NCI-H82 (cell line): ENCODE results near the gene FXYD2.

ENCODE experiments used
- DNase-seq: peaks from one replicate; lab custom pipeline; 2025; lab: John Stamatoyannopoulos, UW

The FXYD2 gene

DNA sequence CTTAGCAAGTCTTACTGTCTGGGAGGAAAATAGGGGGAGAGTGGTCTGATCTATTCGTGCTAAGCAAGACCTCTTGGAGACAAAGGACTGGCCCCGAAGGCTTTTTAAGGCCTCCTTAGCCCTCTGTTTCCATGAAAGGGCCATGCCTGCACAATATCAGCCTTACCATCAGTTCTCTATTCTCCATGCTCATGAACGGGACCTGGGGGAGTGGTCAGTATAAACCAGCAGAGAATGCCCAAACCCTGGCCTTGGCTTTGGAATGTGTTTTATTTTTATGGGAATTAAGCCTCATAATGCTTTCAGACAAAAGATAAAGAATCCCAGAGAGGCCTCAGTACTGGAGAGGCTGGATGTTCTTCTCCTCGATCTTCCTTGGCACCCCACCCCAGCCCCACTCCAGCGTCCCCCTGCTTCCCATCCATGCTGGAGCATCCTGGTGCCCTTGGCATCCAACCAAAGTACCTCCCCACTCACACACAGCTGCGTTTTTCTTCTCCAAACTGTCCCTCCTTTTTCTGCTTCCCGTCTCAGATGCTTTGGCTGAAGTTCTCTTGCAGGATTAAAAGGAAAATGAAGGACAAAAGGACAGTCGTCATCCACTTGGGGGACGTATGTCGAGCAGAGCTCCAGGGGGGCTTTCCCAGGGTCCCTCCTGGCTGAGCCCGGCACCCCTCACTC, 33.3 kb upstream of the FXYD2 start:
- no peak for DNase-seq

DNA sequence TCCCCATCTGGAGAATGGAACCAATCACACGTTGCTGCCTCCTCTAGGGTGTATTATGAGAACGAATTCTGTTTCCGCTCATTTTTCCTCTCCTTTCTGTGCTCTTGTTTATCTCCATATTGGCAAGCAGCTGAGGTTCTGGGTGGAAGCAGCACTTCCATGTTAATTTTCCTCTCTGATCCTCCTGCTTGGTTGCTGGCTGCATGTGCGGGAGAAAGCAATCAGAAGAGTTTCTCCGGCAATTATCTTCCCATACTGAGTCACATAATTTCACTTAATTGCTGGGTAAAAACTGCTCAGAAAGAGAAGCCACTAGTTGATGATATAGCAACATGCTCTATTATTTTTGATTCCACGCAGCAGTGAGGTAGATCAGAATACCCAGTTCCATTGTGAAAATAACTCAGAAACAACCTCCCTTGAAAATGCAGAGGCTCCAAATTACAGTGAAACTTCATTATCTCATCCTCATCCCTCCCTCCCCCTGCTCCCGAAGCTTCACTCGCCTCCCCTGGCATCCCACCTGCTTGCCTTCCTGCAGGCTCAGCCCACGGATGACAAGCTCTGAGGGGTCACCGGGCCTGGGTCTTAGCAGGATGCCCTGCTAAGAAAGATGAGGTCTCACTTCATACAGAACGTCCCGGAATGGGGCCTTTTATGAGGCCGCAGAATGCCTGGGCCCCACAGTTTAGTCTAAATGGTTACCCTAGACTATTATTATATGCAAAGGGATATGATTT, 31.5 kb upstream of the FXYD2 start:
- DNase-seq = no peak

DNA sequence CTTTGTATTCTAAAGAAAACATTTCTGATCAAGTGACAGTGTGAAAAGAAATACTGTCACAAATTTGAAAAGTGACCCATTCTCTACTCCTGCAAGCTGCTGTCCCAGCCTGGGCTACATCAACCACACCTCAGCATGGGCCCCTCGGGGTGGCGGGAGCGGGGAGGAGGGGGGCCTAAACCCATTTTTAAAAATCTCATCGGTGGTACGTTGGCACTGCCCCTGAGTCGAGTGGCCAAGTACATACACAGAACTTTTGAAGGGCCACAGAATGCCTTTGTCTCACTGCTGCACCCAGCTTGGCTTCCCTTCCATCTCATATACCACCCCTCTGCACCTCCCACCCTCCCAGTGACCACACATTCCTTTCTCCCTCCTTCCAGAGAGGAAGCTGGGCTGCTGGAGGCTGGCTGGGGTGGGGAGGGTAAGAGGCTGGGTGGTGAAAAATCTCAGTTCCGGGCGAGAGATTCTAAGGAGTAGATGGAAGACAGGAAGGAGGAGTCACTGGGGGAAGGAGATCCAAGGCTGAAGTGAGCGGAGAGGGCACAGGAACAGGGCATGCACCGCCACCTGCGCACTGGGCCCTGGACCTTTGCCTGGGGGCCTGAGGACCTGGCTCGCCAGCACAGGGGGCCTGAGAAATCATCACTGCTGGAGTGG, 30.8 kb upstream of the FXYD2 start:
- no peak for DNase-seq

DNA sequence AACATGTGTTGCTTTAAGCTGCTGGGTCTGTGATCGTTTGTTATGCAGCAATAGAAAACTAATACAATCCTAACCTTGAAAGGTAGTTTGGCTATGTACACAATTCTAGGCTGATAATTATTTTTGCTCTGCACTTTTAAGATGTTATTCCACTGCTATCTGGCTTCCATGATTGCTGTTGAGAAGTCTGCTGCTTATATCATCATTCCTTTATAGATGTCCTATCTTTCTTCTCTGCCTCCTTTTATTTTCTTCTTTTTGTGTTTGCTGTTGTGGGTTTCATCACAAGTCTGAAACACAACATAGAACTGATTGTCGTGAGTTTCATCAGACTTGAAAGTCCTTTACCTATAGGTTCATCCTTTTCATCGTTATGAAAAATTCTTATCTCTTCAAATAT, 27.8 kb upstream of the FXYD2 start:
- no peak for DNase-seq

DNA sequence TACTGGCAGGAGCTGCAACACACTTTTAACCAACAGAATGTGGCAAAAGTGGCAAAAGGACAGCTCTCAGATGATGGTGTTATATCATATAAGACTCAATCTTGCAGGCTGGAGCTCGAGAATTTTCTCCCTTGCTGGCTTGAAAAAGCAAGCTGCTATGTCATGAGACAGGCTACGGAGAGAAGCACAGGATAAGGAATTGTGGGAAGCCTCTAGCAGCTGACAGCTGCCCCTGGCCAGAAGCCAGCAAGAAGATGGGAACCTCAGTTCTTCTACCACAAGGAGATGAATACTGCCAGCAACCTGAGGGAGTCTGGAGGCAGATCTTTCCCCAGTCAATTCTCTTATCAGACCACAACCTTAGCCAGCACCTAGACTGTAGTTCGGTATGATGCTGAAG, 27.3 kb upstream of the FXYD2 start:
- DNase-seq = no peak

DNA sequence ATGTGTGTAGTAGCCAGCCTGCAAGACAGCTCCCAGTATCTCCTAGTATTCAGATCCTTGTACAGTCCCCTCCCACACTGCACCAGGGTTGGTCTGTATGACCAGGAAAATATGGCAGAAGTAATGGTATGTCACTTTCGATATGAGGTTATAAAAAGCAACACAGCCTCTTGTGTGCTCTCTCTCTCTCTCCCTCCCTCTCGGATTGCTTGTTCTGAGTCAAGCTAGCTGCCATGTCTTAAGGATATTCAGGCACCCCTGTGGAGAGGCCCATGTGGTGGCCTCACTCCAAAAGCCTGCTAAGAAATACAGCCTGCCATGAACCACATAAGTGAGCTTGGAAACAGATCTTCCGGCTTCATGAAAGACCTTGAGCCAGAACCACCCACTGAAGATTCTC, 26.6 kb upstream of the FXYD2 start:
- no peak for DNase-seq

DNA sequence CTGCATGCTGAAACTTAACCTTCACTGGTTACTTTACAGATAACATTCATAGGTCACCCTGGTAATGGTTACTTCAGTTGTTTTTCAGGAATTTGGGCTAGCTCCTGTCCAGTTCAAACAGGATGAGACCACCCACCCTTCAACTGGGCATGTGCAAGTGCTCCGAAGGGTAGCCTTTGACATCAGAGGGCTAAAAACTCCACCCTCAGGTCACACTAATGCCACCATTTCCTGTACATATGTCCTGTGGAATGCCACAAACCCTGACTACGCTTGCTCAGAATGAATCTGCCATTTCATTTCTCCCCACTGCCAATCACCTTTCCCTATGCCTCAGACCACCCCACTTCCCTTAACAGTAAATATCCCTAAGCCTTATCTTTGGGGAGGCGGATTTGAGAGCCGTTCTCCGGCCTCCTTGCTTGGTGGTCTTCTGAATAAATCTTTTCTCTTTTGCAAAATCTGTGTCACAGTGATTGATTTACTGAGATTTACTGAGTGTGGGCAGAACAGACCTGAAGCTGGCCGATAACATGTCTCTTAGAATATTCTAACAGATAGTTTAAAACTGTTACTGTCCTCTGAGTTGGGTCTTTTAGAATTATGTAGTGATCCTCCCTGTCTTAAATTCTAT, 25.4 kb upstream of the FXYD2 start:
- DNase-seq = no peak

DNA sequence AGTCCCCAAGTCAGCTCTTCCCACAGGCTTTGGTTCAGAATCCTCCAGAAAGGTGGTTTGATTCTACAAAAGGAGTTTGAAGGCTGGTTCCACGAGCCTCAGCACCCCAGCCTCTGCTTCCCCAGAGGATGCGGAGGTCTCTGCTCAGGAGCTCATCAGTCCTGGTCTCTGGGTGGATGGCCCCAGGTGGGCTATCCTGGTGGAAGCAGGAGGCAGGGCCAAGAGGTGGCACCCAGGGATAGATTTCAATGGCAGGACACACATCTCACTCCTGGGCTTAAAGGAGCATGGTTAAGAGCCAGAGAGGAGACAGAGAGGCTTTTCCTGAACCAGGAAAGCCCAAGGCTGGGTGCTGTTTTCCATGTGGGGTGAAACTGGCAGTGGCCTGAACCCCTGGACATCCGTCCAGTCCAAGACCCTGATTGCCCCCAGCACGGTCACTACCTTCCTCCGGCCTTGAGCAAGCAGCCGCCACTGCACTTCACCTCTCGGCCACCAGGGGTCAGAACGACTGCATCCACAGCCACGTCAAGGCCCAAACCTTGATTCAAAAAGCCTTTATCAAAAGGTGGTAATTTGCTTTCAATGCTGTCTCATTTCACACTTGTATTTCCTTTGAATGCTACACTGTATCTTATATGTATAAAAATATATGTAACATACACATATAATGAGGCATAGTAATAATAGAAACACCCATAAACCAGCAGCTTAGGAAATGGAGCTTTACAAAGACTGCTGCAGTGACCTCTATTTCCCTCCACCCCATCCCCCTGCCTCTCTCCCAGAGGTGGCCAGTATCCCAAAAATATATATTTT, 19.3 kb upstream of the FXYD2 start:
- DNase-seq = peak; percentile 63

DNA sequence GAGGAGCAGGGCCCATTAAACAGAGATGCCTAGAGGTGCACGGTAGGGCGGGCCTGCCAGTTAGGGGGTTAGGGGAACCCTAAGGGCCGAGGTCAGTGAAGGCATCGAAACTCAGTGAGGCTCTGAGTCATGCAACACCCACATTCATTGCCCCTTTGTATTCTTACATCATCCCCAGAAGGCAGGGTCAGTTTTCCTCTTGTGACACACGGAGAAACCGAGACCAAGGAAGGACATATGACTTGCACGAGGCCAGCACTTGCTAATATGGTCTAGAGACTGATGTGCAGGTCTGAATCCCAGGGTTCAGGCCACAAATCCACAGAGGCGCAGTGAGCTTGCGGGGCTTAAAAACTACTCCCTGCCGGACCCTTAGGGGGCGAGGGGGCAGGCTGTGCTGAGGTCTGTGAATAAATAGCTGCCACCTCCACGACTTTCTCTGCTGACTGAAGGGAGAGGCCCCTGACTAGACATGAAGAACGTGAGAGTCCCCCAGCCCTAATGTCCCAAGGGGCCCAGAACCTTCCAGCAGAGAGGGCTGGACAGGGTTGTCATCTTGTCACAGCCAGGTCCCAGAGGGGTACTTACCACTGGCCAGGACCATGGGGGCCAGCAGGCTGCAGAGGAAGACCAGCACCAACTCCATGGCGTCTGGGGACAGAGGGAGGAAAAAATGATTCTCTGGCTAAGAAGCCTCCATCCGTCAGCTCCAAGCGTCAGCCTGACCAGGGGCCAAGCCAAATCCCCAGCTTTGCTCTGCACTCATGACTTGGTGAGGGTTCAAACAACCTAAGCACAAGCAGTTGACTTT, 17.8 kb upstream of the FXYD2 start:
- DNase-seq = no peak

DNA sequence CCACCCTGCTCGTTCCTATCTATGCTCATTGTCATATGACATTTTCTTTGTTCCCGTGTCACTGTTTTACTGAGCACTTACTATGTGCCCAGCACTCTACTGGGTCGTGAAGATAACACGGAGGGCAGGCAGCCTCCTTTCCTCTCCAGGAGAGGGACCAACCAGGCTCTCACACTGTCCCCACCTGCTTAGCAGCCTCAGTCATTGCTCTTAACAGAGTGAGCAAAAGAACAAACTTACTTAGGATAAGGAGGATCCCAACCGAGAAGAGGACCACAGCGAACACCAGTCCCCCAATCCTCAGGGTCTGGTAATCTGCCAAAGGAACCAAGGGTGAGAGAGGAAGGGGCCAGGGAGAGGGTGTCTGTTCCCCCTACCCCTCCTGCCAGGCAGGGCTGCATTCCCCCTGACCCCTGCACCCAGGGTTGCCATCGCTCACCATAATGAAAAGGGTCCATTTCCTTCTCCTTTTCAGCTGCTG, 17.0 kb upstream of the FXYD2 start:
- DNase-seq = no peak

DNA sequence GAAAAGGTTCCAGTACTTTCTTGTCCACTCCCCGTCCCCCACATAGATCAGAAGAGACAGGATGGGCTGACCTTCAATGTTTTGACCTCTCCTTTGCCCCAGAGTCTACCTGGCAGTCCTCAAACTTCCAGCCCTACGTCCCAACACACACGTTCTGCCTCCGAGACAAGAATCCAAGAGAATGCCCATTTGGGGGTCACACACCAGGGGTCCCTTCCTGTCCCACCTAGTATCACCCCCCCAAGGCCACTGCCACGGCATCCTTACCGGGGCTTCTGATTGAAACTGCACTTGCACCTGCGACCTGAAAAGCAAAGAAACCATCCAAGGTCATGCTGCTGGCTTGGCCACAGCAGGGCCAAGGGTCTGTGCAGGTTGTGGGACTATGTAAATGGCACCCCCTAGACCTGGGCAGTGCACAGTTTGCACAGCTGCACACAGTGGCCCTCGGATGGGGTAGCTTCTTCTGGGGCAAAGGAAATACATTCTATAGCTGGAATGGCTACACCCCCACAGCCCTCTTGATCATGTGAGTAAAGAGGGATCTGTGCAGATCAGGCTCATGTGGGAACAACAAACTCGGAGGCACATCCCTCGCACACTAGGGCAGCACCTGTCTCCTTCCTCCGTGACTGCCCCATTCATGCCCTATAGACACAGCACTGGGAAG, 16.5 kb upstream of the FXYD2 start:
- no peak for DNase-seq

DNA sequence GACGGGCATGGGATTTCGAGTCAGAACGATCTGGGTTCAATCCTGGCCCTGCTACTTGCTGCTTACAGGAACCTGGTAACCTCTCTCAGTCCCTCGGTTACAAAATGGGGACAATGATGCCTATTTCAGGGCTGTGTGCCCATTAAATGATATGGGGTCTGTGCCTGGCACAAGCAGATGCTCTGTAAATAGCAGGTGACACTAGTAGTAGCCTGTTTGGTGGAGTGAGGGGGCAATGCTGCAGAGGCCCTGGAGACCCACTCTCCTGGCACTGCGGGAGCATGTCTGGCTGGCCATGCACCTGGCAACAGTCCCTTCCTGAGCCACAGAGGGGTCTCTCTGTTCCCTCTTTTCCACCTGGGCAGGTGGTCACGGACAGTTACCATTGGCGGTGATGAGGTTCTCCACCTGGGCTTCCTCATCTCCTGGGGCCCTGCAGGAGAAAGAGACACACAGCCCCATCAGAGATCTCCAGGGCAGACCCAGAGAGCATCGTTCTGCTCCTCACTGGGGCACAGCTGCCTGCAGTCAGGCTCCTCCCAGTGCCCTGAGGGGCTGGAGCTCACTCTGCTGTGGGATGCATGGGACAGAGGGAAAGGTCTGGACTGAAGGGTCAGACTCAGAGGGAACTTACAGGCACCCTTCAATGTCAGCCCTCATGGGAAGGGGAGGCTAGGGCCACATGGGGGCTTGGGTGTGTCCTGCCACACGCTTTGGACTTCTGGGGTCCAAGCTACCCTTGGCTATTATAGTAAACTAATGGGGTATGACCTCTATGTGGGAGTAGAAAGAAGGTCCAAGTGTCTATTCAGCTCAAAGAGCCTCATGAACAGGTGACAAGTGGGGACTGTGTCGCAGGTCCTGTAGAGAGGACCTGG, 15.6 kb upstream of the FXYD2 start:
- DNase-seq = no peak

DNA sequence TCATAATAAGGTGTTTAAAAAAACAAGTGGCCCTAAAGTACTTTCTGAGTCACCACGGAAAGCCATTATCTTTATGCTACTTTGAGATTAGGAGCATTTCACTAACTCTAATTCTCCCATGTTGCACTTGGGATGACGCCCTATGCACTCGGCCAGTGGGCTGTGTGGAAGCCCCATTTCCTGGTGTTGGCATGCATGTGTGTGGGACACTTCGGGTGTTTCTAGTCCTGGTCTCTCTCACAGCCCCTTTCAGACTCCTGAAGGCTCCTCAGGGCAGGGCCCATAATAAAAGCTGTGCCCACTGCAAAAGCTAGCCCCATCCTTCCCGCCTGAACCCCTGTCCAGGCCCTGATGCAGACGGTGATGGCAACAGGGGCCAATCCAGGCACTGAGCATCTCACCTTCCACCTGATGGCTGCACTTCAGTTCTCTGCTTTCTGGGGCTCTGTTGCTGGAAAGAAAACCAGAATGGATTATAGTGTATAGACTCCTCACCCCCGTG, 14.9 kb upstream of the FXYD2 start:
- no peak for DNase-seq

DNA sequence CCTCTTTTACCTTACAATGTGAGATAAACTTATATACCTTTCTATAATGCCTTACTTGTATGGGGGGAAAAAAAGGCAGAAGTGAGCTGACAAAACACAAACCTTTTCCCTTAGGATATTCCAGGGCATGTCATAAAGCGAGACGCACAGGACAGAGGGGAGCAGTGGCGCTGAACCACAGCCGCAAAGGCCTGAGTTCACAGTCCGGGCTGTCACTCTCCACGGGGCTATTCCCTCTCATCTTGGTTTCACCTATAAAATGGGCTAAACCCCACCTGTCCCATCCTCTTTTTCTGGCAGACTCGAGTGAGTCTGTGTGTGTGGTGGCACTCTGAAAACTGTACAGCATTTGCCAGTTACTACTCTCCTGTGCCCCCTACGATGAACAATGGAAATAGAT, 14.4 kb upstream of the FXYD2 start:
- no peak for DNase-seq

DNA sequence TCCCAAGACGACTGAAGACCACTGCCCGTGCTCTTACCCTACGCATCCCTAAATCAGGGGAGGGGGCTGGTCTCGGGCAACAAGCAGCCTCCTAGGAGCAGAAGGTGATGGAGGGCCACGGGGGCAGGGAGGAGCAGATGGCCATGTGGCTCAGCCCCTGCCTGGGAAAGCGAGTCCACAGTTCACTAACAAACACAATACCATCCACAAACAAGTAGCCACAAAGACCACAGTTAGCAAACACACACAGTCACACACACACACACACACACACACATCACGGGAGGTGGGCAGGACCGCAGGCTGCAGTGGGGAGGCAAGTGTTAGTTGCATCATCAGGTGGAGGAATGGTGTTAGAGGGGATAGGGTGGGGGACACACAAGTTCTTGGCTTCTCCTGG, 13.2 kb upstream of the FXYD2 start:
- DNase-seq = no peak

DNA sequence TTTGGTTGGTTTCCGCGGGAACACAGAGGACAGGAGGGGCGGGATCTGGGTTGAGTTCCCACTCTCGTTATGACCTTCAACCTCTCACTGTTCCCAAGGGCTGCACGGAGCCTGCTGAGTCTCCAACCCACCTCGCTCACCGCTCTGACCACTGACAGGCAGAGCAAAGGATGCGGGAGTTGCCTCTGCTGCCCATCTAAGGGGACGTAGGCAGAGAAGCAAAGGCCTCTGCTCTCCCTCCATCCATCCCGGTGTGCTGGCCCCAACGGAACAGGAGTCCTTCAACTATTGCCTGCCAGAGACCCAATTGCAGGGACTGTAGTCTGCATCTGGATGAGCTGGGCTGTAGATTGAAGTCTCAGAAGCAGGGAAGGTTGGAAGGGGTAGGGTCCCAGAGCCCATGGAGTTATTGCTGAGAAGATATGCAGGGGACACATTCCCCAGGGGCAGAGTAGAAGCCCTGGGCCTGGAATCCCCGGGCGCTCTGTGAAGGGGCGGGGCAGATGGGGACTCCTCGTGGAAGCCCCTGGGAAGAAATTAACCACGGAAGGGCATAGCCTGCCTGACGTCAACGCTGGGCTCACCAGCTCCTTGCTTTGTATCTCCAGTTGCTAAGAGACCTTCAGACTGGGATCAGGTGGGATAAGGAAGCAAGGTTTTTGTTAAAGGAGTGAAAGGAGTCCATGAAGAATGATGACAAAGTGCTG, 12.7 kb upstream of the FXYD2 start:
- no peak for DNase-seq

DNA sequence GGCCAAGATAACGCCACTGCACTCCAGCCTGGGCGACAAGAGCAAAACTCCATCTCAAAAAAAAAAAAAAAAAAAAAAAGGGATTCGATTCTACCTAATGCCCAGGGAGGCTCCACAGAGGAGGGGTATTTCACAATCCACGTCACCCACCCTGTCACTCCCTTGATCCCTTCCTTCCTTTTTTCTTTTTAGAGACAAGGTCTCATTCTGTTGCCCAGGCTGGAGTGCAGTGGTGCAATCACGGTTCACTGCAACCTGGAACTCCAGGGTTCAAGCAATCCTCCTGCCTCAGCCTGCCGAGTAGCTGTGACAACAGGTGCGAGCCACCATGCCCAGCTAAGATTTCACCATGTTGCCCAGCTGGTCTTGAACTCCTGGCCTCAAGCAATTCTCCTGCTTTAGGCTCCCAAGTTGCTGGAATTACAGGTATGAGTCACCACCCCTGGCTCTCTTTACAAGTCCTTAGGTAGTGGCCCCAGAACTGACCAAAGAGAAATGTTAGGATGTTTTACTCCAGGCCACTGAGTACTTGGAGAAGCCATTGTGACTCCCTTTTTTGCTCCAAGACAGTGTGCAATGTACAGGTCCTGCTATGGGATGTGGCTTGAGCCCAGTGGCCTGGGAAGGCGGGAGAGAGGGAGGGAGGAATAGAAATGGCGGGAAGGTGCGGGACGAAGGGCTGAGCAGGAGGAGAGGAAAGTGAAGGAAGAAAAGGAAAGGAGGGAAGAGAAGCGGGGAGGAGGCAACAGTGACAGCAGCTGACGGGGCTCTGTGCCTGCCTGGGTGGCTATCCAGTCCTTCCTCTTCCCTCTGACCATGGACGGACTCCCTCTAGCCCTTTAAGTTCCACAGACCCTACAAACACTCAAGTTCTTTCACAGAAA, 11.8 kb upstream of the FXYD2 start:
- DNase-seq = no peak

DNA sequence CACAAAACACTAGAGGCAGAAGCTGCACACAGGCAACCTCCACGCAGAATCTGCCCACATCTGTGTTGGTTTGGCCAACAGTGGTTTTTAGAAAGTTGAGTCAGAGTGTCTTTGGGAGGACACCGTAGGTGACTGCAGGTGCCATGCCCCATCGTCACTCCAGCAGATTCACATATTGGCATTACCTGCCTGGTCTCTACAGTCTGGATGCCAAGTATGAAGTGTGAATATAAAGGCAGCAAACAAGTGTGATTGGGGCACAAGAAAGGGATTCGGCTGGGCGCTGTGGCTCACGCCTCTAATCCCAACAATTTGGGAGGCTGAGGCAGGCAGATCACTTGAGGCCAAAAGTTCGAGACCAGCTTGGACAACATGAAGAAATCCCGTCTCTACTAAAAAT, 11.0 kb upstream of the FXYD2 start:
- DNase-seq = no peak
